NCI-H1417 treated with DMSO at 0.1 percent for 48 hours (cell line): ENCODE results near the gene UBE2S.
A peak's percentile ranks its signal among the peaks of the same experiment; 100 is the strongest.
"Not testable (repeated sequence)": the region's sequence is repeated elsewhere in the genome, so short reads cannot be mapped to it uniquely, and the experiment has no call there.

ENCODE experiments used
- DNase-seq: peaks from one replicate; lab custom pipeline; 2025; lab: John Stamatoyannopoulos, UW

The UBE2S gene

GRCh38 chr19:55406091-55406825, 1.3 kb downstream of the UBE2S start:
- no peak for DNase-seq

- no peak for DNase-seq
Measured at GRCh38 chr19:55405638-55406037, 1.9 kb downstream of the UBE2S start.

- DNase-seq = no peak
Measured at GRCh38 chr19:55402509-55402908, 5.1 kb downstream of the UBE2S start.

- not testable (repeated sequence) for DNase-seq
Measured at GRCh38 chr19:55401390-55401789, 6.2 kb downstream of the UBE2S start.

- no peak for DNase-seq
Measured at GRCh38 chr19:55400281-55401087, 7.1 kb downstream of the UBE2S start.

GRCh38 chr19:55398200-55398925, 9.2 kb downstream of the UBE2S start:
- no peak for DNase-seq

GRCh38 chr19:55392820-55393761, 14.5 kb downstream of the UBE2S start:
- no peak for DNase-seq

- DNase-seq = no peak
Measured at GRCh38 chr19:55391702-55392615, 15.6 kb downstream of the UBE2S start.

- no peak for DNase-seq
Measured at GRCh38 chr19:55391191-55391670, 16.4 kb downstream of the UBE2S start.

GRCh38 chr19:55390461-55390880, 17.1 kb downstream of the UBE2S start:
- DNase-seq = no peak

GRCh38 chr19:55389386-55390317, 17.9 kb downstream of the UBE2S start:
- no peak for DNase-seq

GRCh38 chr19:55387736-55388497, 19.7 kb downstream of the UBE2S start:
- DNase-seq = no peak

- DNase-seq = no peak
Measured at GRCh38 chr19:55386493-55386971, 21.1 kb downstream of the UBE2S start.

GRCh38 chr19:55385724-55386492, 21.7 kb downstream of the UBE2S start, which contains the start of gene RPL28:
Gene RPL28 (plus strand): TSS chr19:55385932. CDS start chr19:55386358, 426 bp downstream.
- DNase-seq = peak; percentile 89

GRCh38 chr19:55384920-55385723, 22.5 kb downstream of the UBE2S start:
- peak; percentile 89 for DNase-seq

GRCh38 chr19:55384131-55384919, 23.3 kb downstream of the UBE2S start, which contains the start of gene TMEM238:
Gene TMEM238 (minus strand): TSS chr19:55384292. CDS start chr19:55384259, 33 bp downstream.
- no peak for DNase-seq
